K562 (cell line): ENCODE data around the gene GNB2. TPM values are rescaled to one million over a fixed set of nuclear protein-coding genes. Genes with fewer than 3 reads are reported as not detected.

Source experiments
- ATF4 ChIP-seq: fragments of 450-650 bp; formaldehyde crosslinking; IDR thresholded peaks from 2 replicates; pipeline ENCODE4 v1.4.0; 2022; ENCODE audit warnings: mild to moderate bottlenecking, moderate library complexity
- CCNT2 ChIP-seq: IDR thresholded peaks from 2 replicates; pipeline ENCODE4 v1.6.1; 2011; ENCODE audit warnings: borderline replicate concordance, low read depth, mild to moderate bottlenecking, moderate library complexity, mixed read lengths, low read length; ENCODE audit not compliant: insufficient read length; ENCODE audit errors: extremely low read depth
- DLX4 ChIP-seq: fragments of 250-450 bp; sonication (Bioruptor Pico); IDR thresholded peaks from 2 replicates; pipeline ENCODE4 v1.6.1; 2021; ENCODE audit warnings: mild to moderate bottlenecking
- HCFC1 ChIP-seq: IDR thresholded peaks from 2 replicates; pipeline ENCODE4 v1.6.1; 2012; ENCODE audit warnings: low read depth, low read length, improper control_type of control experiment
- HMGXB4 ChIP-seq: sonication (generic); formaldehyde crosslinking; IDR thresholded peaks from 2 replicates; pipeline ENCODE4 v1.8.1; 2023; ENCODE audit warnings: mild to moderate bottlenecking, missing genetic modification reagents
- HNRNPLL ChIP-seq: fragments of 200-400 bp; formaldehyde crosslinking; IDR thresholded peaks from 2 replicates; pipeline ENCODE4 v1.6.1; 2017; ENCODE audit warnings: low read length, low read depth, mild to moderate bottlenecking; ENCODE audit not compliant: poor library complexity, severe bottlenecking
- MCM3 ChIP-seq: fragments of 450-650 bp; IDR thresholded peaks from 2 replicates; pipeline ENCODE4 v1.6.1; 2016
- MLLT1 ChIP-seq, 2 experiments: fragments of 450-650 bp; IDR thresholded peaks; 2 replicates each; pipeline ENCODE4 v1.6.1; 2016
- SMARCC2 ChIP-seq: fragments of 450-650 bp; IDR thresholded peaks from 2 replicates; pipeline ENCODE4 v1.6.1; 2017; ENCODE audit warnings: antibody characterized with exemption, moderate library complexity, mild to moderate bottlenecking, low read depth
- TEAD4 ChIP-seq, 2 experiments: sonication (generic) in 1 of 2; formaldehyde crosslinking in 1 of 2; IDR thresholded peaks; 2 replicates each; pipeline versions ENCODE4 v1.6.1 to v1.8.0; 2012 to 2022; ENCODE audit warnings: borderline replicate concordance in 1 of 2, inconsistent platforms in 1 of 2, low read length in 1 of 2, mild to moderate bottlenecking in 1 of 2, missing genetic modification reagents in 1 of 2
- U2AF1 ChIP-seq: fragments of 200-400 bp; formaldehyde crosslinking; optimal IDR thresholded peaks from 2 replicates; pipeline ENCODE3; 2017; ENCODE audit warnings: mild to moderate bottlenecking, low read depth, low read length, moderate library complexity
- VEZF1 ChIP-seq: fragments of 200-800 bp; sonication (Bioruptor generic); IDR thresholded peaks from 2 replicates; pipeline ENCODE4 v1.6.1; 2017; ENCODE audit warnings: missing genetic modification characterization, missing compliant biosample characterization
- ZBTB5 ChIP-seq: fragments of 450-650 bp; IDR thresholded peaks from 2 replicates; pipeline ENCODE4 v1.6.1; 2017; ENCODE audit warnings: antibody characterized with exemption
- ZNF408 ChIP-seq: fragments of 250-450 bp; sonication (Bioruptor Pico); IDR thresholded peaks from 2 replicates; pipeline ENCODE4 v1.4.0; 2020; ENCODE audit warnings: low read depth, mild to moderate bottlenecking, moderate library complexity
- ZNF639 ChIP-seq, 2 experiments: fragments of 200-800 bp in 1 of 2; sonication (Bioruptor generic) in 1 of 2; sonication (generic) in 1 of 2; formaldehyde crosslinking in 1 of 2; IDR thresholded peaks in 1 of 2; conservative IDR thresholded peaks in 1 of 2; 2 replicates each; pipeline versions ENCODE4 v1.5.0 to v1.6.1; 2016 to 2020; ENCODE audit warnings: missing compliant biosample characterization in 1 of 2, missing genetic modification characterization in 1 of 2, missing genetic modification reagents in 1 of 2
- polyA plus RNA-seq, 8 experiments: library from polyadenylated mRNA; depleted of rRNA in 4 of 8; stranded (reverse) in 5 of 8; unstranded in 3 of 8; fragments of >200 nt; fragmentation: Nextera tagmentation in 2 of 8; fragmentation: Illumina TruSeq in 1 of 8; extraction: Ambion mirVana in 2 of 8; extraction: Trizol in 1 of 8; gene quantifications; 2 replicates each; pipeline versions ENCODE4 v1.2.1 to v1.2.3, GENCODE V29; 2011 to 2014; ENCODE audit warnings: inconsistent platforms in 1 of 8, missing spikeins in 1 of 8
- total RNA-seq, 7 experiments: library from RNA; depleted of rRNA in 6 of 7; stranded (reverse); fragments of >200 nt in 6 of 7; fragmentation: Illumina TruSeq in 2 of 7; extraction: Trizol in 2 of 7; gene quantifications; 2 replicates each; pipeline versions ENCODE4 v1.2.1 to v1.2.3, GENCODE V29; 2011 to 2021; ENCODE audit warnings: low replicate concordance in 1 of 7

Gene GNB2
- total and polyA plus RNA-seq, 9 of the 15 experiments (the other 6 are each of a cell fraction or from before 2014, with no cell fraction given): 0.65 to 320 (median 104) TPM

GRCh38 chr7:100655908-100656674 lies 17.4 kb upstream of the GNB2 start, which contains the start of gene ACTL6B (continued):
- TF ChIP-seq TEAD4 (IDR thresholded peaks at IDR 0.05; ENCODE audit: low read length) (no peak), TEAD4 (CRISPR knock-in tag; IDR thresholded peaks at IDR 0.05; ENCODE audit: borderline replicate concordance) (peak; percentile 86), MCM3 (no peak), U2AF1 (no peak), HNRNPLL (peak; percentile 100), ATF4 (no peak), ZBTB5 (peak; percentile 99), HMGXB4 (CRISPR knock-in tag) (peak; percentile 94), CCNT2 (peak; percentile 67), VEZF1 (CRISPR knock-in tag) (peak; percentile 64), ZNF408 (CRISPR knock-in tag) (no peak), DLX4 (CRISPR knock-in tag) (no peak), MLLT1 (IDR thresholded peaks at IDR 0.05) (peak in 1 of 2 experiments; percentile 97; a peak in 2 of 4 replicates), SMARCC2 (no peak), HCFC1 (peak; percentile 42; the same call in 1 of the 2 replicates), ZNF639 (CRISPR knock-in tag; conservative IDR thresholded peaks at IDR 0.05 in 1 of 2, IDR thresholded peaks at IDR 0.05 in 1 of 2) (0 out of 4 replicates have a peak, but pooled peaks have one; percentile 10 to 32)
